ENCODE results near the gene NR2E3. TPM values are rescaled to one million over a fixed set of nuclear protein-coding genes. Genes with fewer than 3 reads are reported as not detected.

NR2E3 gene
- total RNA-seq = under 1 TPM in 1 of 4 donors, not detected in 3; 0.14 TPM
- polyA plus RNA-seq = 1 to 10 TPM in 1 of 3 donors, under 1 TPM in 1, not detected in 1; 0.47 to 5.4 TPM

- Histone ChIP-seq H3K4me3 (no peak within 1 kb of the TSS), H3K27ac (no peak within 1 kb of the TSS), H3K27me3 (peaks cover 0 to 5% (median 0%) of the 10 kb centered on the region in 3 donors), H3K9me3 (no peaks in the 10 kb centered on the region), H3K4me1 (no peaks in the 10 kb centered on the region), H3K36me3 (no peaks in the 10 kb centered on the region)
- DNase-seq = no peak
- TF ChIP-seq EP300 (IDR thresholded peaks at IDR 0.05) = no peak
- intact Hi-C loops (cut with DNase I) = no loop called here
- WGBS, 2 donors = 46 to 73% methylated on average over 16 of the region's 16 CpGs
These were observed at the start of gene NR2E3 for GRCh38 chr15:71810256-71811035. Gene NR2E3, plus strand, starts transcription at chr15:71810554. Its CDS starts 190 bp downstream, at chr15:71810744.

- intact Hi-C loops (cut with DNase I) = no loop called here
- 89 to 98% methylated on average over 1 of the region's 1 CpG for WGBS, 2 donors
- DNase-seq = no peak
- H3K4me1 ChIP-seq = no peaks in the 10 kb centered on the region
- no peaks in the 10 kb centered on the region for H3K27me3 ChIP-seq
- H3K27ac ChIP-seq = no peak overlapping the region
- TF ChIP-seq CTCF (IDR thresholded peaks at IDR 0.05) = no peak
- no peak for TF ChIP-seq EP300 (IDR thresholded peaks at IDR 0.05)
- TF ChIP-seq POLR2AphosphoS5 (IDR thresholded peaks at IDR 0.05) = no peak
- no peak for TF ChIP-seq POLR2A (IDR thresholded peaks at IDR 0.05)
- H3K4me3 ChIP-seq = no peak overlapping the region
- peaks cover 0 to 5% (median 4%) of the 10 kb centered on the region in 4 donors for H3K9me3 ChIP-seq
- no peaks in the 10 kb centered on the region for H3K36me3 ChIP-seq
These were observed 49.5 kb upstream of the NR2E3 start for GRCh38 chr15:71760852-71761251.

- TF ChIP-seq POLR2AphosphoS5 (IDR thresholded peaks at IDR 0.05) (no peak), CTCF (IDR thresholded peaks at IDR 0.05) (no peak), POLR2A (IDR thresholded peaks at IDR 0.05) (no peak), EP300 (IDR thresholded peaks at IDR 0.05) (no peak)
- intact Hi-C loops (cut with DNase I) = no loop called here
- WGBS, 2 donors = 6 to 57% methylated on average over 3 of the region's 3 CpGs
These were observed 48.7 kb upstream of the NR2E3 start for GRCh38 chr15:71761649-71762048.

GRCh38 chr15:71768184-71768583 is 42.2 kb upstream of the NR2E3 start:
- no peak for DNase-seq
- Histone ChIP-seq H3K27me3 (no peaks in the 10 kb centered on the region), H3K9me3 (no peaks in the 10 kb centered on the region), H3K4me3 (no peak overlapping the region), H3K4me1 (no peaks in the 10 kb centered on the region), H3K36me3 (no peaks in the 10 kb centered on the region), H3K27ac (no peak overlapping the region)
- 95 to 96% methylated on average over 5 of the region's 5 CpGs for WGBS, 2 donors
- intact Hi-C loops (cut with DNase I) = no loop called here
- TF ChIP-seq POLR2A (IDR thresholded peaks at IDR 0.05) (no peak), EP300 (IDR thresholded peaks at IDR 0.05) (no peak), CTCF (IDR thresholded peaks at IDR 0.05) (no peak), POLR2AphosphoS5 (IDR thresholded peaks at IDR 0.05) (no peak)

More at GRCh38 chr15:71761649-71762048, 48.7 kb upstream of the NR2E3 start:
- Histone ChIP-seq H3K27me3 (no peaks in the 10 kb centered on the region), H3K9me3 (peaks cover 0 to 5% (median 4%) of the 10 kb centered on the region in 4 donors), H3K36me3 (no peaks in the 10 kb centered on the region), H3K4me1 (no peaks in the 10 kb centered on the region), H3K27ac (no peak overlapping the region), H3K4me3 (no peak overlapping the region)
- DNase-seq = no peak

- Histone ChIP-seq H3K36me3 (no peaks in the 10 kb centered on the region), H3K27me3 (no peaks in the 10 kb centered on the region), H3K27ac (no peak overlapping the region), H3K9me3 (no peaks in the 10 kb centered on the region), H3K4me3 (no peak overlapping the region), H3K4me1 (no peaks in the 10 kb centered on the region)
- no peak for DNase-seq
- WGBS, 2 donors = 97% methylated on average over 1 of the region's 1 CpG
- no peak for TF ChIP-seq POLR2A (IDR thresholded peaks at IDR 0.05)
- TF ChIP-seq EP300 (IDR thresholded peaks at IDR 0.05) = no peak
- TF ChIP-seq POLR2AphosphoS5 (IDR thresholded peaks at IDR 0.05) = no peak
- intact Hi-C loops (cut with DNase I) = no loop called here
These were observed 37.0 kb upstream of the NR2E3 start for GRCh38 chr15:71773206-71773859.

All from sigmoid colon (tissue), 7 donors.